A549 (cell line): ENCODE results near the gene SCAMP2.

Source experiments
- BCL3 ChIP-seq: fragments of >200 bp; sonication (Bioruptor Twin); formaldehyde crosslinking; IDR thresholded peaks from 3 replicates; pipeline ENCODE4 v1.6.1; 2016
- CTCF ChIP-seq: fragments of >200 bp; sonication (Bioruptor Twin); formaldehyde crosslinking; IDR thresholded peaks from 3 replicates; pipeline ENCODE4 v1.5.1; 2016
- E2F6 ChIP-seq: IDR thresholded peaks from 2 replicates; pipeline ENCODE4 v1.6.1; 2012; ENCODE audit warnings: low read depth, borderline replicate concordance
- EP300 ChIP-seq, 2 experiments: fragments of >200 bp; sonication (Bioruptor Twin); formaldehyde crosslinking; IDR thresholded peaks; 2 replicates in 1 of 2; 3 replicates in 1 of 2; pipeline ENCODE4 v1.6.1; 2016 to 2017
- ESRRA ChIP-seq: fragments of 150-350 bp; IDR thresholded peaks from 2 replicates; pipeline ENCODE4 v1.6.1; 2014; ENCODE audit warnings: mild to moderate bottlenecking, low read length, borderline replicate concordance
- MAX ChIP-seq: IDR thresholded peaks from 2 replicates; pipeline ENCODE4 v1.6.1; 2012
- PBX3 ChIP-seq: IDR thresholded peaks from 2 replicates; pipeline ENCODE4 v1.6.1; 2012
- POLR2A ChIP-seq: IDR thresholded peaks from 2 replicates; pipeline ENCODE4 v1.6.1; 2012; ENCODE audit warnings: mild to moderate bottlenecking, low read length
- RAD21 ChIP-seq, 2 experiments: fragments of >200 bp in 1 of 2; sonication (Bioruptor Twin) in 1 of 2; formaldehyde crosslinking in 1 of 2; IDR thresholded peaks in 1 of 2; conservative IDR thresholded peaks in 1 of 2; 2 replicates in 1 of 2; 3 replicates in 1 of 2; pipeline ENCODE4 v1.6.1; 2012 to 2018; ENCODE audit warnings: inconsistent platforms in 1 of 2
- RFX5 ChIP-seq: fragments of 450-650 bp; IDR thresholded peaks from 2 replicates; pipeline ENCODE4 v1.7.1; 2014; ENCODE audit warnings: antibody characterized with exemption, mild to moderate bottlenecking, moderate library complexity
- SMC3 ChIP-seq: fragments of >200 bp; sonication (Bioruptor Twin); formaldehyde crosslinking; IDR thresholded peaks from 3 replicates; pipeline ENCODE4 v1.6.1; 2018; ENCODE audit warnings: inconsistent platforms
- USF2 ChIP-seq: fragments of 450-650 bp; IDR thresholded peaks from 2 replicates; pipeline ENCODE4 v1.6.1; 2014; ENCODE audit warnings: antibody characterized with exemption
- ZFP36 ChIP-seq: fragments of 450-650 bp; IDR thresholded peaks from 2 replicates; pipeline ENCODE4 v1.6.1; 2014; ENCODE audit warnings: borderline replicate concordance; ENCODE audit not compliant: partially characterized antibody
- ZNF302 ChIP-seq: fragments of 250-450 bp; sonication (Bioruptor Pico); IDR thresholded peaks from 2 replicates; pipeline ENCODE4 v1.9.0; 2021; ENCODE audit warnings: inconsistent platforms, mild to moderate bottlenecking, moderate library complexity

GRCh38 chr15:74863239-74864056 is 9.7 kb downstream of the SCAMP2 start:
- TF ChIP-seq MAX: no peak
- TF ChIP-seq SMC3: no peak
- TF ChIP-seq CTCF: no peak
- no peak for TF ChIP-seq RAD21 (conservative IDR thresholded peaks at IDR 0.05 in 1 of 2, IDR thresholded peaks at IDR 0.05 in 1 of 2)
- TF ChIP-seq RFX5: no peak
- no peak for TF ChIP-seq PBX3
- TF ChIP-seq EP300 (IDR thresholded peaks at IDR 0.05): no peak
- TF ChIP-seq ZFP36: no peak
- TF ChIP-seq E2F6: no peak
- TF ChIP-seq ZNF302: no peak
- no peak for TF ChIP-seq POLR2A
- no peak for TF ChIP-seq ESRRA
- no peak for TF ChIP-seq USF2
- TF ChIP-seq BCL3: no peak
